Mesothelial cell of epicardium (in vitro differentiated cells): Measurements from ENCODE around the gene CRACR2B. TPM values are rescaled to one million over a fixed set of nuclear protein-coding genes. Genes with fewer than 3 reads are reported as not detected.

Experiments
- DNase-seq, 2 experiments: peaks; one replicate each; pipeline ENCODE4 v3.0.0; 2021; ENCODE audit warnings: low spot score in 2 of 2; ENCODE audit not compliant: unreplicated experiment in 2 of 2
- H3K27ac Mint-ChIP-seq: 2 replicates; pipeline ENCODE4 v1.8.0; 2021; ENCODE audit warnings: mixed read lengths
- H3K27me3 Mint-ChIP-seq: 2 replicates; pipeline ENCODE4 v1.8.0; 2021; ENCODE audit warnings: low read depth, mixed read lengths
- H3K36me3 Mint-ChIP-seq: 2 replicates; pipeline ENCODE4 v1.8.0; 2021; ENCODE audit warnings: mixed read lengths
- H3K4me1 Mint-ChIP-seq: 2 replicates; pipeline ENCODE4 v1.8.0; 2021; ENCODE audit warnings: mixed read lengths
- H3K4me3 Mint-ChIP-seq: 2 replicates; pipeline ENCODE4 v1.8.0; 2021; ENCODE audit warnings: mild to moderate bottlenecking, moderate library complexity, mixed read lengths
- H3K9me3 Mint-ChIP-seq: 2 replicates; pipeline ENCODE4 v1.8.0; 2021; ENCODE audit warnings: mixed read lengths
- CTCF ChIP-seq: fragments of 200-600 bp; sonication (generic); IDR thresholded peaks from one replicate; pipeline ENCODE4 v1.5.0; 2021; ENCODE audit warnings: antibody characterized with exemption; ENCODE audit not compliant: unreplicated experiment
- total RNA-seq: library from RNA; stranded (reverse); gene quantifications from 3 replicates; pipeline ENCODE4 v1.2.1, GENCODE V29; 2021

CRACR2B gene
- total RNA-seq, 1 donor from 2014 or later: 9.9 TPM

GRCh38 chr11:842370-843002 is 14.8 kb downstream of the CRACR2B start, which contains the start of the genes POLR2L and TSPAN4:
Gene POLR2L (minus strand): TSS chr11:842529. CDS start chr11:842508, 21 bp downstream.
Gene TSPAN4 (plus strand): TSS chr11:842852. CDS start chr11:850305, 7,453 bp downstream.
- H3K4me1 Mint-ChIP-seq: peaks cover 40% of the 10 kb centered on the region
- DNase-seq: peak; percentile 83 to 90

GRCh38 chr11:843086-843734 is 15.5 kb downstream of the CRACR2B start:
- Mint-ChIP-seq H3K27me3 (no peaks in the 10 kb centered on the region), H3K4me1 (peaks cover 40% of the 10 kb centered on the region), H3K27ac (peak overlapping the region; percentile 87), H3K36me3 (no peaks in the 10 kb centered on the region), H3K9me3 (no peaks in the 10 kb centered on the region), H3K4me3 (peak overlapping the region; percentile 75)
- TF ChIP-seq CTCF: no peak
- DNase-seq: no peak

More at GRCh38 chr11:842370-843002, 14.8 kb downstream of the CRACR2B start, which contains the start of the genes POLR2L and TSPAN4:
- Mint-ChIP-seq H3K4me3 (peak within 1 kb of the TSS; percentile 83), H3K9me3 (no peaks in the 10 kb centered on the region), H3K27ac (peak within 1 kb of the TSS; percentile 90), H3K36me3 (no peaks in the 10 kb centered on the region), H3K27me3 (no peaks in the 10 kb centered on the region)
- no peak for TF ChIP-seq CTCF

- H3K4me1 Mint-ChIP-seq: peaks cover 45% of the 10 kb centered on the region
- H3K27ac Mint-ChIP-seq: peak overlapping the region; percentile 87
- no peaks in the 10 kb centered on the region for H3K27me3 Mint-ChIP-seq
Measured at GRCh38 chr11:843818-844692, 16.3 kb downstream of the CRACR2B start.

GRCh38 chr11:844693-845644 is 17.2 kb downstream of the CRACR2B start:
- H3K4me1 Mint-ChIP-seq: peaks cover 45% of the 10 kb centered on the region
- H3K4me3 Mint-ChIP-seq: peak overlapping the region; percentile 62
- DNase-seq: peak; percentile 59 to 76
- H3K9me3 Mint-ChIP-seq: no peaks in the 10 kb centered on the region
- no peaks in the 10 kb centered on the region for H3K36me3 Mint-ChIP-seq
- TF ChIP-seq CTCF: no peak
- H3K27ac Mint-ChIP-seq: peak overlapping the region; percentile 88
- H3K27me3 Mint-ChIP-seq: no peaks in the 10 kb centered on the region

More at GRCh38 chr11:843818-844692, 16.3 kb downstream of the CRACR2B start:
- peak in 1 of 2 experiments; percentile 74 for DNase-seq
- no peaks in the 10 kb centered on the region for H3K9me3 Mint-ChIP-seq
- H3K36me3 Mint-ChIP-seq: no peaks in the 10 kb centered on the region
- peak overlapping the region; percentile 75 for H3K4me3 Mint-ChIP-seq
- no peak for TF ChIP-seq CTCF
